Measurements from ENCODE around the gene LSM3.
A peak's percentile ranks its signal among the peaks of the same experiment; 100 is the strongest.

Gene LSM3

DNA sequence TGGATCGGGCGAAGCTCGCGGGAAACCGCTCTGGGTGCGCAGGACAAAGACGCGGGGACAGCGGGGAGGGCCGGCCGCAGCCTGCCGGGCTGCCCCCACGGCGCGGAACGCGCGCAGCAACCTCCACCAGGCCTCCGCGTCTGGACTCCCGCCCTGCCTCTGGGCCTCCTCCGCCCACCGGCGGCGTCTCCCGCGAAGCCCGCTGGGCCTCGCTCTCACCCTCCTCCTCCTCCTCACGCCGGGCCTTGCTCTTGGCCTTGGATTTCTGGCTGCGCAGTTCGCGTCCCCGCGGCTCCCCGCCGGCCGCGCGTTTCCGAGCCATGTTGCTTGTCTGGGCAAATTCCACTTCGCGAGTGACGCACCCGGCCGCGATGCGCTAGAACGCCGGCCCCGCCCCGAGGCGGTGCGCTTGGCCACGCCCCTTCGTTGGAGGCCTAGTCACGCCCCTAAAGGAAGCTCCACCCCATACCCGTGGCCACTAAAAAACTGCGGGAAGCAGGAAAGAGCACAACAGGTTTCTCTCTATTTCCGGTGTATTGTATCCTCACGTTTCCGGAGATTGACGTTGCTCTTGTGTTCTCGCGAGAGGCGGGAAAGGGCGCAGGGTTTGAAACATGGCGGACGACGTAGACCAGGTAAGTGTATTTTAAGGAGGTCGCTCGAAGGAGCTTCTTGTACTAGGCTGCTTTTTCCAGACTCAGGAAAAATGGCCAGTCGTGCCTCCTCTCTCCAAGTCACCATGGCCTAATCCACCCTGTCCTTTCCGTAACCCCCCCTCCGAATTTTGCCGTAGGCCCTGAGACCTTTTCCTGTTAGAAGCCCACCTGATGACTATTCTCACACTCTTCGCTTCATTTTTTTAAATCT is at the start of gene LSM3, which contains the start of gene XPC:
LSM3 (plus strand) TSS at position 571 of the 867 bp plus-strand sequence; CDS start at position 615, 44 bp downstream.
XPC (minus strand) TSS at position 355 of the 867 bp plus-strand sequence; CDS start at position 322, 33 bp downstream.
- peak; percentile 99 for DNase-seq (ENCODE audit: low read depth)

DNA sequence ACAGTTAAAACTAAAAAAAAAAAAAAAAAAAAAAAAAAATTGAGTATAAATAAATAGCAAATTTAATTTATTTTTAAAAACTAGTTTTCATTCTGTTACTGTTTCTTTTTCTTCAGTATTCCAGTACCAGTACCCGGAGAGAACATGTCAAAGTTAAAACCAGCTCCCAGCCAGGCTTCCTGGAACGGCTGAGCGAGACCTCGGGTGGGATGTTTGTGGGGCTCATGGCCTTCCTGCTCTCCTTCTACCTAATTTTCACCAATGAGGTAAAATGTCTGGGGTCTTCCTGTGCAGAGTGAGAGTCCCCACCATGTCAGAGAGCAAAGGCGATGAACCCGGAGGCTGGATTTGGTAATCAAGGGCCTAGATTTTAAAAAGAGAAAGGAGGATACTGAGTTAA is 49.3 kb upstream of the LSM3 start:
- DNase-seq (ENCODE audit: low read depth): no peak

GRCh38 chr3:14130230-14130629 is 48.4 kb upstream of the LSM3 start:
- DNase-seq (ENCODE audit: low read depth): no peak

GRCh38 chr3:14130707-14131106 is 47.9 kb upstream of the LSM3 start:
- DNase-seq (ENCODE audit: low read depth): no peak

GRCh38 chr3:14131134-14131533 is 47.5 kb upstream of the LSM3 start:
- no peak for DNase-seq (ENCODE audit: low read depth)

DNA sequence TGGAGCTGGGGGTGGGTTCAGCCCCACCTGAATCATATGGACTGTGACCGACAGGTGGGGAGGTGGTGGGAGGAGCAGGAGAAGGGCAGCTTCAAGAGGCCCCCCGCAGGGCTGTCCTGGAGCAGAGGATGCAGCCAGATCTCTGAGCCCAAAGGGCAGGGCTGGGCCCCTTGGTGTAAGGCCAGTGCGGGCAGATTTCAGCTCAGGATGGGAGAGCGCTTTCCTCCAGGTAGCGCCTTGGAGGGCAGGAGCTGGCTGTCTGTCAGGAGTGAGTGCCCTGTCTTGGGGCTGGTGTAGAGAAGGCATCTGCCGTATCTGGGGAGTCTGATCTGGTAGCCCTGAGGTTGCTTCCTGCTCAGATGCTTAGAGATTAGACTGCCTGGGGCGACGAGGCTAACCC is 46.5 kb upstream of the LSM3 start:
- DNase-seq (ENCODE audit: low read depth): no peak

DNA sequence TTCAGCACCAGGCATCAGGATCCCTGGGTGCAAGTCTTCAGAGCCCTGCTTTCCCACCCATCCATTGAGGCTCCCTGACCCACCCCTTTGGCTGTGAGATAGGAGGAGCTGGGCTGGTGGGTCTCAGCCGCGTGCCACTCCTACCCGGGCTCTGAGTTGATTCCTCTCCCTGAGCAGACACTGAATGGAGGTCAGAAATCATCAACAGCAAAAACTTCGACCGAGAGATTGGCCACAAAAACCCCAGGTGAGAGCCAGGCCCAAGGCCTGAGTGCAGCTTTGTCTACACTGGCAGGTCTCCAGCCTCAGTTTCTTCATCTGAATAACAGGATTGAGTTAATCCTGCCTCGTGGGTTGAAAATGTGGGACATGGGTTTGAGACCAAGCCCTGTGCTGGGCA is 45.9 kb upstream of the LSM3 start:
- DNase-seq (ENCODE audit: low read depth): no peak

GRCh38 chr3:14133188-14133800 is 45.3 kb upstream of the LSM3 start:
- no peak for DNase-seq (ENCODE audit: low read depth)

DNA sequence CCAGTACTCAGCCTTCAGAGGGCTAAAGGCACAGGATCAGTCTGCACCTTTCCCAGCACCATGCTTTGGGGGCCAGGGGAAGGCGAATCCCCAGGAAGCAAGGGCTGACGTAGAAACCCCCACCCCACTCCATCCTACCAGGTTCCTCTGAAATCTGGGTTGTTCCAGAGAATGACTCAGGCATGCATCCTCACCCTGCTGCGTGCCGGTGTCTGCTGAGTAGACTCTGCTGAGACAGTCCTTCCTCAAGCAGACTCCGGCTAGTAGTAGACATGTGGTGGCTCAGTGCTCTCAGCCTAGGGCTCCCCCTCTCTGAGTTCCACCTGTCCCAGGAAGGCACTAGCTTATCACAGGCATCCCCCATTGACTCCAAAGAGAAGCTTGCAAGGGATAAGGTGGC is 44.7 kb upstream of the LSM3 start:
- DNase-seq (ENCODE audit: low read depth): peak; percentile 30

- DNase-seq (ENCODE audit: low read depth): no peak
These were observed 44.3 kb upstream of the LSM3 start for GRCh38 chr3:14134291-14134690.

DNA sequence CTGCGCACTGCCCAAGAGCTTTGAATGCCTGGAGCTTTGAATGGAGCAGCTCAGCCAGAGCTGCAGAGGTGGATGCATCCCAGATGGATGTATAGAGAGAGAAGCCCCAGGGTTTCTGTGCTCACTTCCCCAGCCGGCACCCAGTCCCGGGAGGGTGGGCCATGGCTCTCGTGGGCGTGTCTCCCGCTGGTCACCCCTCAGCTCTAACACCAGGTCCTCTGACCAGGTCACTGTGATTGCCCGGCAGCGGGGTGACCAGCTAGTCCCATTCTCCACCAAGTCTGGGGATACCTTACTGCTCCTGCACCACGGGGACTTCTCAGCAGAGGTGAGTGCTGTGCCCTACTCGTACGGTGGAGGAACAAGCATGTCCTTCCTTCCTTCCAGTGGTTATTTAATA is 43.0 kb upstream of the LSM3 start:
- no peak for DNase-seq (ENCODE audit: low read depth)

- DNase-seq (ENCODE audit: low read depth): no peak
These were observed 41.6 kb upstream of the LSM3 start for GRCh38 chr3:14137004-14137403.

DNA sequence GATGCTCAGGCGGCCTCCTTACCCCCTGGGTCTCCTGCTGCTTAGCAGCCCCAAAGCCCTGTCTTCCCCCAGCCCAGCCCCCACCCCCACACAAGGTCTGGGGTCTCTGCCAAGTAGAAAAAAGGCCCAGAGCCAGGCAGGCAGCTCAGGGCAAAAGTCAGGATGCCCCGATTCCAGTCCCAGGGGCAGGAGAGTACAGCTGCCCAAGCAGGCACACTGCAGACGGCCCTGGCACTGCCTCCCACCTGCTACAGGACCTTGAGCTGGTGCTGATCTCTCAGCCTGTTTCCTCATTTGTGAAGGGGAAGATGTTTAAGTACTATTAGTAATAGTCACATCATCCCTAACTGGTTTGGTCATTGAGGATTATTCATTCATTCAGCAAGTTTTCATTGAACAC is 41.2 kb upstream of the LSM3 start:
- DNase-seq (ENCODE audit: low read depth): no peak

- DNase-seq (ENCODE audit: low read depth): no peak
These were observed 40.3 kb upstream of the LSM3 start for GRCh38 chr3:14138109-14138877.

GRCh38 chr3:14138878-14139655 is 39.5 kb upstream of the LSM3 start:
- no peak for DNase-seq (ENCODE audit: low read depth)

DNA sequence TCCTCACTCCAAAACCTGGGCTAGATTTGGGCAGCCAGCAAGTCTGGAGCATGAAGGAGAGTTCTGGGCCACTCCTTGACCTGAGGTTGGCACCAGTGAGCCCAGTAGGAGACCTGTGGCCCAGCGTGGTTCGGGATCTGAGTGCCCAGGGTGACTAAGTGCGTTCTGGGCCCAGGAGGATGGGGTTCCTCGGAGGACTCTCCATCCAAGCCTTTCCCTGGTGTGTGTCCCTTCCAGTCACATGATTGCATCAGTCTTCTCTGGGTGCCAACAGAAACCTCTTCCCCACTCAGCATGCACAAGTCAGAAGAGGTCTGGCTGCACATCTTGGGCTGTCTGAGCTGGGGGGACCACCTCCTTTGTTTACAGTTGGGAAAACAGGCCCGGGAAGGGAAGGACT is 38.8 kb upstream of the LSM3 start:
- no peak for DNase-seq (ENCODE audit: low read depth)

GRCh38 chr3:14140668-14141067 is 37.9 kb upstream of the LSM3 start:
- no peak for DNase-seq (ENCODE audit: low read depth)

GRCh38 chr3:14141144-14141543 is 37.5 kb upstream of the LSM3 start:
- peak; percentile 26 for DNase-seq (ENCODE audit: low read depth)

- DNase-seq (ENCODE audit: low read depth): no peak
These were observed 36.8 kb upstream of the LSM3 start for GRCh38 chr3:14141602-14142341.

- no peak for DNase-seq (ENCODE audit: low read depth)
These were observed 35.9 kb upstream of the LSM3 start for GRCh38 chr3:14142567-14143270.

All from iris pigment epithelial cell (primary cell).